ENCODE results near the gene PIGW.

The PIGW gene

DNA sequence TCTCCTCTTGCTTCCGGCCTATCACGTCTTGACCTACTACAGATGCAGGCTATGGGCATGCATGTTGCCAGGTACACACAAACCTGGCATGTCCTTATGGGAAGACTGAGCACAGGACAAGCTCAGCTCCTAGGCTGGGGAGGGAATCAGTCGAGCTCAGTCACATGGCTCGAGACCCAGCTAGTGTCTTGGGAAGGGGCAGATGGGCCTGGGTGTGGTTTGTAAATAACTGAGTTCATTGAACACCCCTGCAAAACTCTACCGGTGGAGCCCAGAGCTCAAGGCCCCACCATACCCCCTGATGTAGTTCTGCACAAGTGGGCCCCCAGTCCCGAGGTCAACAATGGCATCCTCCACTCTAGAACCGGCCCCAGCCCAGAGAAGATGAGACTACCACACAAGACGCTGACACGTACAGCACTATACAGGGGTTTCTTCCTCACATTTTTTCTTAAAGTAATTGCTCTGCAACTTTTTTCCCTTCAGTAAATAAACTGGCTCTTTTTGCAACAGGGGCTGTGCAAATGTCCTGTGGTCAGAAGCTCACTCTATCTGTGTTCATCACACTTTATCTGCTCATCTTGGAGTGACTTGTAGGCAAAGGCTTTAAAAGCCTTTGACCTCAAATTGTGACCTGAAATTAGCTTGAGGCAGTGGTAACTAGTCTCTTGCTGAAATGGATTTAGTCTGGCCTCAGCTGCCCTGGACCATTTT, 25.4 kb upstream of the PIGW start:
- DNase-seq (ENCODE audit: low spot score), result no peak

DNA sequence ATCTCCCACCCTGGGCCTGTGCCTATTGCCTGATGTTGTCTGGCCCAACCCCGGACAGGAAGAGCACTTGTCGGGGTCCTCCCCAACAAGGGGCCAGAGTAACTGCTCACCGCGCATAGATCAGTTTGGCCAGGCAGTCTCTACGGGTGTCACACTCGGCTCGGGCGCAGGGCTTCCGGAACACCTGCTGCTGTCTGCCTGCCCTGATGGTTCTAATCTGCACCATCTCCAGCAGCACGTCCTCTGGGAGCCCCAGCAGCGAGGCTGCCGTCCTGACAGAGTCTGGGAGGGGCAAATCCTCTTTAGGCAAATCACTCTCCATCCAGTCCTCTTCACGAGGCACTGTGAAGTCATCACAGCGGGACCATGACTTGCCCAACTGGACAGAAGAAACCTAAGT, 24.2 kb upstream of the PIGW start:
- DNase-seq (ENCODE audit: low spot score), result no peak

- DNase-seq (ENCODE audit: low spot score), result no peak
These were observed 23.6 kb upstream of the PIGW start for GRCh38 chr17:36511216-36511615.

DNA sequence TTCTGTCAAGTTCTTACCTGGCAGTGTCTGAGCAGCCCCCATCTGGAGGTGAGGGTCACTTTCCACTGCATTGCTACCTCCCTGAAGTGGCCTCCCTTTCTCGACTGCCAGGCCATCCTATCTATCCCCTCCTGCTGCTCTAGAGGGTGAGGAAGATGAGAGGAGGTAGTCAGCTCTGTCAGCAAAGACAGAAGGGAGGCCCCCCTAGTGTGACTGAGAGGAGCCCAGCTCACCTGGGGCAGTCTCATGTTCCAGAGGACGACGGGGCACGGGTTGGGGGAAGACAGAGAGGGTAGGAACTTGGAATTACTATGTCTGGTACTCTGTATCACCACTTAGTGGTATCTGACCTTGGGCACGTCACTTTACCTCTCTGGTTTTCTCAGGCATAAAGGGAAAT, 22.1 kb upstream of the PIGW start:
- no peak for DNase-seq (ENCODE audit: low spot score)

GRCh38 chr17:36514856-36515255, 19.9 kb upstream of the PIGW start:
- no peak for DNase-seq (ENCODE audit: low spot score)

GRCh38 chr17:36515837-36516236, 18.9 kb upstream of the PIGW start:
- DNase-seq (ENCODE audit: low spot score), result no peak

- DNase-seq (ENCODE audit: low spot score), result no peak
These were observed 11.7 kb upstream of the PIGW start for GRCh38 chr17:36523113-36523512.

DNA sequence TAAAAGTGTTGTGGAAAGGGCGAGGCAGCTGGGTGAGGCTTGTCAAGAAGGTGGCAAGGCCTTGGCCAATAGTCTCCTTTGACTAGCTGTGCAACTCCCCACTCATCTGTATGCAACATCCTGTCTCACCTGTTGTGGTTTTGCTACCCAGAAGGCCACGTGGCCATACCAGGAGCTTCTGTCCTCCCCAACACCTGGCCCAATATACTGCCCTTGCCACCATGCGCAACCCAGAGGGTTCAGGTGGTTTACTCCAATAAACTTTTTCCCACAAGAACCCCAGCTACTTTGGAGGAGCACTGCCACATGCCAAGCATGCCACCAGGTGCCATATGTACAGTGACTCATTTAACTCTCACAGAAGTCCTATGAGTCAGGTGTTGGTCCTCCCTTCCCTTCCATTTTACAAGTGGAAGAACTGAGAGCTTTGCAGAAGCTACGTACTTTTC, 10.3 kb upstream of the PIGW start:
- DNase-seq (ENCODE audit: low spot score), result no peak

- no peak for DNase-seq (ENCODE audit: low spot score)
These were observed 9.7 kb upstream of the PIGW start for GRCh38 chr17:36525113-36525512.

DNA sequence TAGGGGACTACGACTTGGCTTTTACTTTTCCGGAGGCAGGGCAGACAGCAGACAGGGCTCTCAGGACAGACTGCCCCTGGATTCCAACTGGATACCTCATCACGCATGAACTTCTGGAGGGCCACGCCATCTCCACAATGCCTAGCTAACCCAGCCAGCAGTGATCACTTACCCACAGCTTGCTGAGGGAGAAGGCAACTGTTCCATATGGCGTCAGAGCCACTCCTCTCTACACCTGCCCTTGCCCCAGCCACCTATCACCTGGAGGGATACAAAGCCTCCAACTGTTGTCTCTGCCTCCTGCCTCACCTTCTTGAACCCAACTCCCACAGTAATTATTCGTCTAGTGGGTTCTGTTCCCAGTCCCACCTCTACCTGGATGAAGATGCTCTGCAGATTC, 8.9 kb upstream of the PIGW start:
- no peak for DNase-seq (ENCODE audit: low spot score)

GRCh38 chr17:36527621-36528250, 7.1 kb upstream of the PIGW start:
- DNase-seq (ENCODE audit: low spot score), result no peak

DNA sequence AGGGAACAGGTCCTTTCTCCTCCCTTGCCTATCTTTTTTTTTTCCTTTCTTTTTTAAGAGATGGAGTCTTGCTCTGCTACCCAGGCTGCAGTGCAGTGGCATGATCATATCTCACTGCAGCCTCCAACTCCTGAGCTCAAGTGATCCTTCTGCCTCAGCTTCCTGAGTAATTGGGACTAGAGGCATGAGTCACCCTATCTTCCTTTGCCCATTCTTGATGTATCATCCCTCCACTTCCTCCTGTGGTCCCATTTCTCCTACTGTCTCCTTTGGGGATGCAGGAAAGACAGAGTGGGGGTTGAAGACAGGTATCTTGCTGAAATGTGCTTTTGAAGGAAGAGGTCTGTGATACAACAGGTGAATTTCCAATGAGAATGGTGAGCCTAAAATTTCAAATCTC, 5.7 kb upstream of the PIGW start:
- no peak for DNase-seq (ENCODE audit: low spot score)

DNA sequence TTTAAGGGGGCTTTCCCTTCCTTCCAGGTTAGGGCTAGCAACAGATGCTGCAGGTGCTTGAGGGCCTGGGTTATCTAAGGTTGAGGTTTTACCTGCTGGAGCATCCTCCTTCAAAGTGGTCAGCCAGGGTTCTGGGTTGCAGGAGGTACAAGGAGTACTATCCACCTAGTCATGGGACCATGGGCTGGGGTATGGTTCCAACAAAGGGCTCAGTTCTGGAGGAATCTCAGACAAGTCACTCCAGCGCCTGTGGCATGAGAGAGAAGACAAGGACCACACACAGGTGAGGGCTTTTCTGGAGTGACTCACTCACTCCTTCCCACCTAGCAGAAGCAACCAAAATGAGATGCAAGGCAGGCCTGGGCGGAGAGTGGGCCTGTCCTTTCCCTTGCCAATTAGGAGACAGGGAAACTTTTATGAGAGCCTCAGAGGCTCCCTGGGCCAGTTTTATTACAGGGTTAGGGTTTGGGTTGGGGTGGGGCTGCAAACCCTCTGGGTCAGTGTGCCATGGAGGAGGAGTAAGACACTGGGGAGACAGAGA, 2.3 kb upstream of the PIGW start:
- DNase-seq (ENCODE audit: low spot score), result no peak

DNA sequence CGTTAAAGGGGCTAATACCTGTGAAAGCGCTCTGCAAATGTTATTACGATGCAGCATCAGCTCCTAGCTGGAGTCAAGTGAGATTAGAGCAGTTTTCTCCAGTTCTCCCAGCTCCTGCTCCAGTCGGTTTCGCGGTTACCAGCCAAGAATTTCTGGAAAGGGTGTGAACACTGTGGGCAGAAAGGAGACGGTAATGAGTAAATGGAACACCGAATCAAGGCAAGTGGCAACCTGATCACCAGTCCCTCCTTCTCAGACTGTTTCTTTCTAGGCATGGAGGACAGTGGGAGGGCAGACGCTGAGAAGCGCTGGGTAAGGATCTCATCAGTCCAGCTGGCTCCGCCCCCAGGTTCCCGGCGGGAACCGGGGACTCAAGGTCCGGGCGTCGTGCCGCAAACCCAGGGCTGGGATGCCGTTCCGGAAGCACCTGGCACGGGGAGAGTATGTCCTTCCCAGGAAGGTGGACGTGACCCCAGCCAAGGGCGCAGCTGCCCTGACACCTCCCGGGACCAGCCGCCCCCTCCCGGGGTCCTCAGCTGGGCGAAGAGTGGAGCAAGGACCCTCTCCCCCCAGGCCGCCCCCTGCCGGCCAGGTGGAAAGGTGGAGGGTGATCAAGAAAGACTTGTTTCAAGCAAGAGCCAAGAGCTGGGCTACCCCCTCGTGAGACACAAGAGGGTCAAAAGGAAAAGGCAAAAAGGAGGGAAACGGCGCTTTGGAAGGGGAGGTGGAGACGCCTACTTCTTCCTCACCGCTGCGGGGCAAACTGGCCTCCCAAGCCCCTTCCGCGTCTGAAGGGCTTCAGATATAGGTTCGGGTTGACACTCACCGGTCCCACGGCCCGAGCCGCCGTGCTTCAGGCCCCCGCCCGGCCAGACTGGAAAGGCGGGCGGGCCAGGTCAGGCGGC, 600 bp upstream of the PIGW start:
- peak; percentile 79 for DNase-seq (ENCODE audit: low spot score)

- DNase-seq (ENCODE audit: low spot score), result no peak
These were observed 888 bp downstream of the PIGW start for GRCh38 chr17:36535669-36536081.

GRCh38 chr17:36540696-36541095, 5.9 kb downstream of the PIGW start:
- DNase-seq (ENCODE audit: low spot score), result no peak

GRCh38 chr17:36542755-36543154, 8.0 kb downstream of the PIGW start:
- DNase-seq (ENCODE audit: low spot score), result no peak

DNA sequence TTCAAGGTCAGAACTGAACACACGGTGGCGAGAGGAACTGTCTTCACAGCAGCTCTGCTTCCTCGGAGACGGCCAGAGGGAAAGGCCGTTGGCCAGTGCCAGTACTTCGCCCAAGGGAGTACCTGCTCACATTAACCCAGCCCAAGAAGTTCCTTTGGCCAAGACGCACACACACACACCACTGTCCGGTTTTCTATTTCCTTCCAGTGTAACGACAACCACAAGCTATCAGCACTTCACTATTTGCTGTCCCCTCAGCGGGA, 9.2 kb downstream of the PIGW start:
- peak; percentile 60 for DNase-seq (ENCODE audit: low spot score)

DNA sequence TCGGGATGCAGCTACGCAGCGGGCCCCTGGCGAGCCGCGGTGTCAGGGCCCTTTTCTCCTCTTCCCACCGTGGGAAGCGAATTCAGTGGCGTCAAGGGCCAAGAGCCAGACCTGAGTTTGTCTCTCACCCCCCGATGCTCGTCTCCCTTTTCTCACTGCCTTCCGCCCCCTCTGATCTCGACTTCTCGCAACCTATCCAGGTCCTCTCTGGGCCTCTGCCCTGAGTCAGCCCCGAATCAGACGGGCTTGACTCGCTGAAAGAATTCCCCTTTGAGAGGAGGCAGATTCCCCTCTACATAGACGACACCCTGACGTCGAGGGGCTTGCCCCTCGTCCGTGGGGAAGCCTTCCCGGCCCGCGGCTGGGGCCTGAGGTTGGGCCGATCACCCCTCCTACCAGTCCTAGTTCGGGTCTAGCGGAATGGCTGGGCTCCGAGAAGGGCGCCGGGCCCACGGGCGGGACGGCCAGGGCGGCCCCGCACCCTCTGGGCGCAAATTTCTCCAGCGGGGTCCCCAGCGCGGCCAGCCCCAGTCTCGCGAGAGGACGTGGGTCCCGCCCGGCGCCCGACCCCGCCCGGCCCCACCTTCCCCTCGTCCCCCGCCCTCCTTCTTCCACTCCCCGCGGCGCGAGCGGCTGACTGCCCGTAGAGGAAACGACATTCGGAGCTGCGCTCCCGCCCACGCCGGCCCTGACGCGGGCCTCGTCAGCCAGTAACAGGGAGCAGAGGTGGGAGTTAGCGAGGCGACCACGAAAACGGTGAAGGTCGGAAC, 9.7 kb downstream of the PIGW start, which contains the start of gene GGNBP2:
Gene GGNBP2, plus strand, starts transcription at position 613 of the 770 bp plus-strand sequence. CDS start 806 bp downstream, outside the sequence.
- peak; percentile 92 for DNase-seq (ENCODE audit: low spot score)

- no peak for DNase-seq (ENCODE audit: low spot score)
These were observed 10.3 kb downstream of the PIGW start for GRCh38 chr17:36545077-36545464.

DNA sequence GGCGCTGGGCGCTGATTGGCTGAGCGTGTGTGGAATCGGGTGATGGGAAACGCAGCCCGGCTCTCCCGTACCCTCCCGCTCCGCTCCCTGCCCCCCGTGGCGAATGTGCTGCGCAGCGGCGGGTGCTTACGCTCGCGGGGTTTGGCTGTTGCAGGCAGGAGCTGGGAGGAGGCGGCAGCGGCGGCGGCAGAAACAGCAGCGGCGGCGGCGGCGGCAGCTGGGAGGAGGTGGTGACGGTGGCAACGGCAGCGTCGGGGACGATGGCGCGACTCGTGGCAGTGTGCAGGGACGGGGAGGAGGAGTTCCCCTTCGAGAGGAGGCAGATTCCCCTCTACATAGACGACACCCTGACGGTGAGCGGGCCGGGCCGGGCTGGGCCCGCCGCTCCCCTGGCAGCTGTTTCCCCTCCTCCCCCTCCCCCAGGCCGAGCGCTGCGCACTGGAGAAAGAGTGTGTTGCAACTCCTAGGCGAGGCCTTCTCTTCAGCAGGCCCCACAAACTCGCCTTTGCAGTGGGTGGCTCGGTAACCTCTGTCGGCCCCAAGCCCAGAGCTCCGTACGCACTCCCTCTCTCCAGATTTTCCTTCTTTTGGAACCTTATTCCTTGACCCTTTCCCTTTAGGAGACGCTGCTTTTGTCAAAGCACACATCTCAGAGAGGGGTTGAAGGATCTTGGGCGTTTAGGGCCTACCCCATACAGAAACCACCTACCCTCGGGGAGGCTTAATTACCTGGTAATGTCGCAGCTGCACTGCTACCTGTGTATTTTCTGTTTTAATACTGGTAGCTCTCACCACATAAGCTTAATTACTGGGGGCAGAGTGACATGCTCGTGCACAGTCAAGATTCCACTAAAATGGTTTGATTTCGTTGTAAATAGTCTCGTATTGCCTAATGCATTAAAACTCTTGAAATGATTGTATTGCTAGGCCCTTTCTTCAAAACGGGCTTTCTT, 11.0 kb downstream of the PIGW start:
- DNase-seq (ENCODE audit: low spot score), result peak; percentile 94
